ENCODE measurements around the gene STK25. TPM values are rescaled to one million over a fixed set of nuclear protein-coding genes. Genes with fewer than 3 reads are reported as not detected.

Gene STK25
- total RNA-seq, 1 donor from 2014 or later = 226 TPM

- Mint-ChIP-seq H3K9me3 (ENCODE audit: low read depth) (no peaks in the 10 kb centered on the region), H3K27ac (peak overlapping the region; percentile 62), H3K27me3 (no peaks in the 10 kb centered on the region), H3K36me3 (ENCODE audit: insufficient read depth) (peaks cover 3% of the 10 kb centered on the region), H3K4me1 (ENCODE audit: low read depth) (no peaks in the 10 kb centered on the region), H3K4me3 (ENCODE audit: low read depth) (no peak overlapping the region)
- TF ChIP-seq, protein P1, sequence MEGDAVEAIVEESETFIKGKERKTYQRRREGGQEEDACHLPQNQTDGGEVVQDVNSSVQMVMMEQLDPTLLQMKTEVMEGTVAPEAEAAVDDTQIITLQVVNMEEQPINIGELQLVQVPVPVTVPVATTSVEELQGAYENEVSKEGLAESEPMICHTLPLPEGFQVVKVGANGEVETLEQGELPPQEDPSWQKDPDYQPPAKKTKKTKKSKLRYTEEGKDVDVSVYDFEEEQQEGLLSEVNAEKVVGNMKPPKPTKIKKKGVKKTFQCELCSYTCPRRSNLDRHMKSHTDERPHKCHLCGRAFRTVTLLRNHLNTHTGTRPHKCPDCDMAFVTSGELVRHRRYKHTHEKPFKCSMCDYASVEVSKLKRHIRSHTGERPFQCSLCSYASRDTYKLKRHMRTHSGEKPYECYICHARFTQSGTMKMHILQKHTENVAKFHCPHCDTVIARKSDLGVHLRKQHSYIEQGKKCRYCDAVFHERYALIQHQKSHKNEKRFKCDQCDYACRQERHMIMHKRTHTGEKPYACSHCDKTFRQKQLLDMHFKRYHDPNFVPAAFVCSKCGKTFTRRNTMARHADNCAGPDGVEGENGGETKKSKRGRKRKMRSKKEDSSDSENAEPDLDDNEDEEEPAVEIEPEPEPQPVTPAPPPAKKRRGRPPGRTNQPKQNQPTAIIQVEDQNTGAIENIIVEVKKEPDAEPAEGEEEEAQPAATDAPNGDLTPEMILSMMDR (IDR thresholded peaks at IDR 0.05; ENCODE audit: unreplicated experiment) = no peak
- no peak for DNase-seq (ENCODE audit: low spot score, unreplicated experiment)
Observed at GRCh38 chr2:241496904-241497877, 11.2 kb downstream of the STK25 start.

DNA sequence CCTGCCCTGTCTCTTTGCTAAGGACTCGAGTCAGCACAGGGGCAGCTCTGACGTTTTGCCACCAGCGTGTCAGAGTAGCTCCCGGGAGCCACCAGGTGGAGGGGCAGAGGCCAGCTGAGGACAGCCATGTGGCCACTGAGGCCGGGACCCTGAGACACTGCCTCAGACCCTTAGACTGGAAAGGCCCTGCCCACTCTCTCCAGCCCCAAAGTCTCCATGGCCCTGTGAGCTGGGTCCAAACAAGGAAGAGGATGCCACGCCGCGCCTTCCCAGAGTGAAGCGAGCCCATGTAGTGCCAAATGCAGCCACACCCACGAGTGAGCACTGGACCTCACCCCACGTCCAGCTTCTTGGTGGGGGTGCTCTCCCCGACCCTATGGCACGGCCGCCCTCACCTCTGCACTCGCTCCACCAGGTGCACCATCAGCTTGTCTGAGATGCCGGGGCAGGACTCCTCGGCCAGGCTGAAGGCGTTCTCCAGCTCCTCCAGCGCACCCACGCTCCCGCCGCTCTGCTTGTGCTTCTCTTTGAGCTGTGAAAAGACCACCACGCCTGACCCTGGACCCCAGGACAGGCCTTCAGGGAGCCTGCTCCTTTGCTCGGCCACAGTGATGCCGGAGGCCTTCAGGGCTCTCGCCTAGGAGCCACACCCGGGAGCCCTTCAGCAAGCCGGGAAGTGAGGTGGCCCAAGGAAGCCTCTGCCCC, 12.2 kb downstream of the STK25 start:
- Mint-ChIP-seq H3K36me3 (ENCODE audit: insufficient read depth) (peaks cover 1% of the 10 kb centered on the region), H3K4me3 (ENCODE audit: low read depth) (no peak overlapping the region), H3K27me3 (no peaks in the 10 kb centered on the region), H3K27ac (no peak overlapping the region), H3K4me1 (ENCODE audit: low read depth) (no peaks in the 10 kb centered on the region), H3K9me3 (ENCODE audit: low read depth) (no peaks in the 10 kb centered on the region)
- DNase-seq (ENCODE audit: low spot score, unreplicated experiment) = no peak
- TF ChIP-seq, protein P1 (IDR thresholded peaks at IDR 0.05; ENCODE audit: unreplicated experiment) = no peak

DNA sequence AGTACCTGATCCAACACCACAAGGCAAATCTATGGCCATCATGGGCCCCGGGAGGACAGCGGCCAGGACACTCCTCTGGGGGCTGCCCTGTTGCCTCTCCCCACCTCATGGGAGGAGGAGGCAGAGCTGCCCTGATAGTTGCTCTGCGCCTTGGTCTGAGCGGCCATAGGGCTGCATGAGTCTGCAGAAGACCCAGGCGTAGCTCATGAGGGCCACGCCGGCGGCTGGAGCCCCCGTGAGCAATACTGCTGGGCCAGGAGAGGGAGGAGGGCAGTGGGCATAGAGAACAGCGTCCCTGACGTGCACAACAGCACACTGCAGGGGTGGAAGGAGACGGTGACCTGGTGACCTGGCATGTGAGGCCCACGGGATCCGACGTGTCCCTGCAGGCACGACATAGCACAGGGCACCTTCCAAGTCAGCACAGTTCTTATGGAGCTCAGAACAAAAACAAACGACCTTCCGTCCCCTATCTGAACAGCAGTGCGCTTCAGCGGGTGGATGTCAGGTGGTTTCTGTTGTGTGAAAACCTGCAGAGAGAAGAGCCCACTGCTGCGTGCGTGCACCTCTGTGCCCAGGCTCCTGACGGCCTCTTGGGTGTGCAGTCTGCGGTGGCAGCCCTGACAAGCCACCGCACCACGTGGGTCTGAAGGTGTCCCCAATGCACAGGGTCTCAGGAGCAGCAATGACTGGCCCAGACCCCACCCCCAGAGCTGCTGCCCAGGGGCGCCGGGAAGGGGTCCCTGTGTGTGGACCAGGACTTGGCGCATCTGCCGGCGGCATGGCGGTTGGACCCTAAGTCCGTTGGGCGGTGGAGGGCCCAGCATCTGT, 13.0 kb downstream of the STK25 start:
- no peaks in the 10 kb centered on the region for H3K4me1 Mint-ChIP-seq (ENCODE audit: low read depth)
- H3K27ac Mint-ChIP-seq = no peak overlapping the region
- no peak for DNase-seq (ENCODE audit: low spot score, unreplicated experiment)
- TF ChIP-seq, protein P1 (IDR thresholded peaks at IDR 0.05; ENCODE audit: unreplicated experiment) = no peak
- H3K36me3 Mint-ChIP-seq (ENCODE audit: insufficient read depth) = peaks cover 3% of the 10 kb centered on the region
- H3K4me3 Mint-ChIP-seq (ENCODE audit: low read depth) = no peak overlapping the region
- H3K27me3 Mint-ChIP-seq = no peaks in the 10 kb centered on the region
- no peaks in the 10 kb centered on the region for H3K9me3 Mint-ChIP-seq (ENCODE audit: low read depth)

DNA sequence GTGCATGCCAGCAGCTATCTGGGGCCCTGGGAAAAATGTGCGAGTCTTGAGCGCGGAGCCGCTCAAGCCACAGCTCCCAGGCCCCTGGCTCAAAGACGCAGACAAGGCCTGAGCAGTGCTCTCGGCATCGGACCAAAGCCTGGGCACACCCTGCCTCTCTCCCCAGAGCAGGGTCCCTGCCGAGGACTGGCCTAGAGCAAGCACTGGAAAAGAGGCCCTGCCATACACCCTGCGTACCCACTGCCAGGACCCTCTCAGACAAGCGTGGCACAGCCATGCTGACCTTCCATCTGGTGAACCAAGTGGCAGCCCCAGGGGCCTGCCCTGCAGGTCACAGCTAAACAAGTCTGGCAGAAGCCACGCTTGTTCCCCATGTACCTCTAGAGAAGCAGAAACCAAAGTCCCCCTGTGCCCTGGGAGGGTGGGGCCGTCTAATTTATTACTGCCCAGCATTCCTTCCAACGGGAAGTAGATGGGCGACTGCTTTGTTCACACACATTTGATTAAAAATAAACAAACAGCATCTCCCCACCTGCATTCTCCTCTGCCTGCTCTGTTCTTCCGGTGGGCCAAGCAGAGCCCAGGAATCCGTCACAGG, 14.0 kb downstream of the STK25 start:
- Mint-ChIP-seq H3K27me3 (no peaks in the 10 kb centered on the region), H3K36me3 (ENCODE audit: insufficient read depth) (peaks cover 3% of the 10 kb centered on the region), H3K9me3 (ENCODE audit: low read depth) (no peaks in the 10 kb centered on the region), H3K4me1 (ENCODE audit: low read depth) (no peaks in the 10 kb centered on the region), H3K4me3 (ENCODE audit: low read depth) (no peak overlapping the region), H3K27ac (no peak overlapping the region)
- DNase-seq (ENCODE audit: low spot score, unreplicated experiment) = no peak
- TF ChIP-seq, protein P1 (IDR thresholded peaks at IDR 0.05; ENCODE audit: unreplicated experiment) = no peak
